ENCODE data around the gene SACM1L. TPM values are rescaled to one million over a fixed set of nuclear protein-coding genes. Genes with fewer than 3 reads are reported as not detected.

SACM1L gene
- total and polyA plus RNA-seq, 2 donors (not counting 3 experiments of a cell fraction or from before 2014, with no cell fraction given) = 11.9 to 39.9 TPM

DNA sequence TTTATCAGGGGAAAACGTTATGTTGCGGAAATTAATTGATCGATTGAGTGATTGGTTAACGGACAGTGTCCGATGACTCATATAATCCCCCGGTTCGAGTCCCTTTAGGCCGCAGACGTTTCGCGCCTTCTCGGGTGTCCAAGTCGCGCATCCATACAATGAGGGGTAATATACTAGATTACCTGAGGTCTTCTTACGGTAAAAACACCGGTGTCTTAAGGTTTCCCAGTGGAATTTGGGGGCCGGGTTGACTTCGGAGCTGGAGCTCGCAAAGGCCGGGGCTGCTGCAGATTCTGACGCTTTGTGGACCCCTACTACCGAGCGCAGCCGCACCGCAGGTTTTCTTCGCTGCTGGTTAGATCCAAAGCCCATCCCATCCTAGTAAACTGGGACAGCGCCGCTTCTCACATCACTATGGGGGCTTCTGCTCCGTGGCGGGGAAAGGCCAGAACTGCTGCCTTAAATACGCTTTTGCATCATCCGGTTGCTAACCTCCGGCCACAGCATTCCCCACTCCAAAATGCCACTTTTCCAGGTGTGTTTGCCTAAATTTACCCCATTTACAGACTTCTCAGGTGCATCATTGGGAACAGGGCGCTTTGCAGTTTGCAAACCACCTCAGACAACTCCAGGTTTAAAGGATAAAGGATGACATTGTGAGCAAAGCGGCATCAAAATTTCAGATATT is 858 bp upstream of the SACM1L start:
- H3K36me3 ChIP-seq (ENCODE audit: control insufficient read depth in 2 of 2, extremely low read depth in 1 of 2, insufficient read depth in 2 of 2, low read length in 2 of 2) = peaks cover 0 to 5% of the 10 kb centered on the region in 2 experiments
- H4K20me1 ChIP-seq (replicated peaks; ENCODE audit: control insufficient read depth, extremely low read depth, insufficient read depth, low read length) = no peaks in the 10 kb centered on the region
- no peaks in the 10 kb centered on the region for H3K27me3 ChIP-seq (ENCODE audit: control insufficient read depth in 2 of 2, insufficient read depth in 2 of 2, low read length in 2 of 2)
- intact Hi-C loops (cut with micrococcal nuclease) (loop anchor here (2.0 to 10.0 kb wide), 2 partner anchors 464 to 1174 kb away; no protein-coding TSS in a partner anchor), dilution Hi-C loops (cut with MboI; ENCODE audit: extremely low pct_ligation_motif_present, low sequenced_read_pairs) (no loop called here)
- peak overlapping the region; percentile 96 for H3K4me2 ChIP-seq (ENCODE audit: insufficient read depth, low read length)
- ChIA-PET CTCF (interaction anchor here (0.8 to 2.3 kb wide), 3 partner anchors 29 to 177 kb away, joined by 3 to 18 read pairs (median 6); no protein-coding TSS in a partner anchor), POLR2A (interaction anchor here (0.8 kb wide), 1 partner anchor 22 kb away, joined by 4 read pairs; no protein-coding TSS in a partner anchor)
- peak overlapping the region; percentile 5 for H3K27ac ChIP-seq (ENCODE audit: insufficient read depth, low read depth, low read length)
- peaks cover 25% of the 10 kb centered on the region for H3K4me1 ChIP-seq (ENCODE audit: control insufficient read depth, extremely low read depth, insufficient read depth, low read length)
- H3K9ac ChIP-seq (replicated peaks; ENCODE audit: extremely low read depth, insufficient read depth, low read length) = peak overlapping the region; percentile 62
- H3K4me3 ChIP-seq (replicated peaks in 1 of 3; ENCODE audit: insufficient read depth in 1 of 3, low read depth in 1 of 3, low read length in 3 of 3) = peak overlapping the region; percentile 29 to 94 (median 91)
- DNase-seq (ENCODE audit: low read depth, low spot score) = peak; percentile 61
- no peaks in the 10 kb centered on the region for H3K9me1 ChIP-seq (replicated peaks; ENCODE audit: control insufficient read depth, extremely low read depth, insufficient read depth, low read length)
- FAIRE-seq = no peak
- peak overlapping the region; percentile 67 for H2AFZ ChIP-seq (ENCODE audit: low read depth, low read length)
- H3K79me2 ChIP-seq (ENCODE audit: control insufficient read depth, insufficient read depth, low read length) = peaks cover 40% of the 10 kb centered on the region
- no TSS peak for BruUV-seq (replicated peaks)
- no peaks in the 10 kb centered on the region for H3K9me3 ChIP-seq (replicated peaks; ENCODE audit: control insufficient read depth, insufficient read depth, low read length)
- peak; percentile 44 for TF ChIP-seq JUN (IDR thresholded peaks at IDR 0.05; ENCODE audit: borderline replicate concordance, insufficient read depth, insufficient read length, low read depth)
- TF ChIP-seq, protein P1, sequence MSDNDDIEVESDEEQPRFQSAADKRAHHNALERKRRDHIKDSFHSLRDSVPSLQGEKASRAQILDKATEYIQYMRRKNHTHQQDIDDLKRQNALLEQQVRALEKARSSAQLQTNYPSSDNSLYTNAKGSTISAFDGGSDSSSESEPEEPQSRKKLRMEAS (IDR thresholded peaks at IDR 0.05; ENCODE audit: insufficient read depth, insufficient read length) = no peak
- no peak for TF ChIP-seq EZH2 (IDR thresholded peaks at IDR 0.05; ENCODE audit: borderline replicate concordance, low read depth, low read length, severe bottlenecking)
- TF ChIP-seq, protein P2, sequence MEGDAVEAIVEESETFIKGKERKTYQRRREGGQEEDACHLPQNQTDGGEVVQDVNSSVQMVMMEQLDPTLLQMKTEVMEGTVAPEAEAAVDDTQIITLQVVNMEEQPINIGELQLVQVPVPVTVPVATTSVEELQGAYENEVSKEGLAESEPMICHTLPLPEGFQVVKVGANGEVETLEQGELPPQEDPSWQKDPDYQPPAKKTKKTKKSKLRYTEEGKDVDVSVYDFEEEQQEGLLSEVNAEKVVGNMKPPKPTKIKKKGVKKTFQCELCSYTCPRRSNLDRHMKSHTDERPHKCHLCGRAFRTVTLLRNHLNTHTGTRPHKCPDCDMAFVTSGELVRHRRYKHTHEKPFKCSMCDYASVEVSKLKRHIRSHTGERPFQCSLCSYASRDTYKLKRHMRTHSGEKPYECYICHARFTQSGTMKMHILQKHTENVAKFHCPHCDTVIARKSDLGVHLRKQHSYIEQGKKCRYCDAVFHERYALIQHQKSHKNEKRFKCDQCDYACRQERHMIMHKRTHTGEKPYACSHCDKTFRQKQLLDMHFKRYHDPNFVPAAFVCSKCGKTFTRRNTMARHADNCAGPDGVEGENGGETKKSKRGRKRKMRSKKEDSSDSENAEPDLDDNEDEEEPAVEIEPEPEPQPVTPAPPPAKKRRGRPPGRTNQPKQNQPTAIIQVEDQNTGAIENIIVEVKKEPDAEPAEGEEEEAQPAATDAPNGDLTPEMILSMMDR (IDR thresholded peaks at IDR 0.05; ENCODE audit: extremely low read depth in 1 of 2, insufficient read depth in 1 of 2, low read depth in 1 of 2, low read length in 2 of 2) = no peak
- TF ChIP-seq POLR2AphosphoS5 (IDR thresholded peaks at IDR 0.05; ENCODE audit: insufficient read depth, low read depth, low read length) = no peak
- TF ChIP-seq FOS (IDR thresholded peaks at IDR 0.05; ENCODE audit: borderline replicate concordance, insufficient read depth, low read length) = peak; percentile 38
- TF ChIP-seq GATA2 (IDR thresholded peaks at IDR 0.05; ENCODE audit: insufficient read depth, insufficient read length, low read depth, low read length) = no peak
- no peak for TF ChIP-seq MYC (IDR thresholded peaks at IDR 0.05; ENCODE audit: low read depth, low read length)
- no peak for TF ChIP-seq POLR2A (IDR thresholded peaks at IDR 0.05; ENCODE audit: low read depth, low read length)

Data from endothelial cell of umbilical vein (primary cell).